AG09309 (cell line): ENCODE measurements around the gene AKAP10.

Source experiments
- DNase-seq: peaks from one replicate; pipeline ENCODE4 v3.0.0-alpha.2; 2010; ENCODE audit warnings: low read depth
- H3K4me3 ChIP-seq: 2 replicates; pipeline ENCODE4 v1.5.1; 2011; ENCODE audit warnings: mild to moderate bottlenecking, low read depth, low read length, moderate library complexity; ENCODE audit not compliant: control insufficient read depth
- CTCF ChIP-seq: IDR thresholded peaks from 2 replicates; pipeline ENCODE4 v1.5.1; 2011; ENCODE audit warnings: mild to moderate bottlenecking, low read depth, low read length, inconsistent platforms; ENCODE audit not compliant: insufficient read depth, control insufficient read depth; ENCODE audit errors: missing control alignments

Gene AKAP10

GRCh38 chr17:19915245-19915978 is 62.2 kb downstream of the AKAP10 start:
- H3K4me3 ChIP-seq, result no peak overlapping the region
- DNase-seq, result no peak
- no peak for TF ChIP-seq CTCF

- no peak for DNase-seq
- TF ChIP-seq CTCF, result no peak
- no peak overlapping the region for H3K4me3 ChIP-seq
Measured at GRCh38 chr17:19911033-19911432, 66.6 kb downstream of the AKAP10 start.

- TF ChIP-seq CTCF, result no peak
- no peak for DNase-seq
Measured at GRCh38 chr17:19909139-19909538, 68.5 kb downstream of the AKAP10 start.

GRCh38 chr17:19905502-19905901 is 72.1 kb downstream of the AKAP10 start:
- no peak overlapping the region for H3K4me3 ChIP-seq
- no peak for TF ChIP-seq CTCF
- no peak for DNase-seq

More at GRCh38 chr17:19909139-19909538, 68.5 kb downstream of the AKAP10 start:
- H3K4me3 ChIP-seq, result no peak overlapping the region

- no peak for TF ChIP-seq CTCF
Measured at GRCh38 chr17:19904924-19905323, 72.7 kb downstream of the AKAP10 start.

GRCh38 chr17:19904412-19904811 is 73.2 kb downstream of the AKAP10 start:
- DNase-seq, result no peak
- no peak for TF ChIP-seq CTCF
- no peak overlapping the region for H3K4me3 ChIP-seq

More at GRCh38 chr17:19904924-19905323, 72.7 kb downstream of the AKAP10 start:
- DNase-seq, result no peak
- no peak overlapping the region for H3K4me3 ChIP-seq

- TF ChIP-seq CTCF, result no peak
- no peak for DNase-seq
- no peak overlapping the region for H3K4me3 ChIP-seq
Measured at GRCh38 chr17:19900809-19901208, 76.8 kb downstream of the AKAP10 start.
